Measurements from ENCODE around the gene ATP11B. TPM values are rescaled to one million over a fixed set of nuclear protein-coding genes. Genes with fewer than 3 reads are reported as not detected.

The ATP11B gene
- total RNA-seq, 1 donor from 2014 or later = 42.8 TPM

- Histone ChIP-seq H3K4me2 (ENCODE audit: low read length) (no peak overlapping the region), H4K20me1 (ENCODE audit: insufficient read depth, low read length) (no peaks in the 10 kb centered on the region), H3K27me3 (ENCODE audit: insufficient read depth, low read length) (no peaks in the 10 kb centered on the region), H3K27ac (ENCODE audit: low read depth, low read length) (no peak overlapping the region), H3K4me3 (ENCODE audit: insufficient read depth, low read depth, low read length) (no peak overlapping the region), H2AFZ (ENCODE audit: low read depth, low read length) (no peak overlapping the region), H3K4me1 (ENCODE audit: insufficient read depth, low read length) (no peaks in the 10 kb centered on the region), H3K9me3 (ENCODE audit: insufficient read depth, low read depth, low read length) (no peaks in the 10 kb centered on the region), H3K9ac (ENCODE audit: low read length) (no peak overlapping the region), H3K79me2 (ENCODE audit: insufficient read depth, low read length) (no peaks in the 10 kb centered on the region), H3K36me3 (ENCODE audit: insufficient read depth, low read length) (no peaks in the 10 kb centered on the region)
- Mint-ChIP-seq H3K4me1 (ENCODE audit: low read depth, unreplicated experiment) (peaks cover 9% of the 10 kb centered on the region), H3K27me3 (ENCODE audit: low read depth, unreplicated experiment) (no peaks in the 10 kb centered on the region), H3K4me3 (ENCODE audit: unreplicated experiment) (no peak overlapping the region), H3K27ac (ENCODE audit: unreplicated experiment) (no peak overlapping the region), H3K9me3 (ENCODE audit: unreplicated experiment) (no peaks in the 10 kb centered on the region), H3K36me3 (ENCODE audit: low read depth, unreplicated experiment) (peaks cover 1% of the 10 kb centered on the region)
- TF ChIP-seq EZH2 (IDR thresholded peaks at IDR 0.05; ENCODE audit: insufficient read depth, low read length) (no peak), CTCF (IDR thresholded peaks at IDR 0.05; ENCODE audit: insufficient read depth, low read depth, low read length) (no peak)
- FAIRE-seq (no peak), DNase-seq (ENCODE audit: low read depth) (no peak)
Observed at GRCh38 chr3:182914341-182914740, 121.0 kb downstream of the ATP11B start.

- H3K36me3 Mint-ChIP-seq (ENCODE audit: low read depth, unreplicated experiment) = no peaks in the 10 kb centered on the region
- H3K4me3 Mint-ChIP-seq (ENCODE audit: unreplicated experiment) = no peak overlapping the region
- no peaks in the 10 kb centered on the region for H3K9me3 Mint-ChIP-seq (ENCODE audit: unreplicated experiment)
- Histone ChIP-seq H3K4me2 (ENCODE audit: low read length) (no peak overlapping the region), H3K27me3 (ENCODE audit: insufficient read depth, low read length) (no peaks in the 10 kb centered on the region), H3K27ac (ENCODE audit: low read depth, low read length) (no peak overlapping the region), H3K36me3 (ENCODE audit: insufficient read depth, low read length) (no peaks in the 10 kb centered on the region), H4K20me1 (ENCODE audit: insufficient read depth, low read length) (no peaks in the 10 kb centered on the region), H3K4me3 (ENCODE audit: insufficient read depth, low read depth, low read length) (no peak overlapping the region), H3K79me2 (ENCODE audit: insufficient read depth, low read length) (no peaks in the 10 kb centered on the region), H3K9me3 (ENCODE audit: insufficient read depth, low read depth, low read length) (no peaks in the 10 kb centered on the region), H2AFZ (ENCODE audit: low read depth, low read length) (no peak overlapping the region), H3K9ac (ENCODE audit: low read length) (no peak overlapping the region), H3K4me1 (ENCODE audit: insufficient read depth, low read length) (no peaks in the 10 kb centered on the region)
- no peak overlapping the region for H3K27ac Mint-ChIP-seq (ENCODE audit: unreplicated experiment)
- no peak for FAIRE-seq
- no peak for DNase-seq (ENCODE audit: low read depth)
- H3K27me3 Mint-ChIP-seq (ENCODE audit: low read depth, unreplicated experiment) = no peaks in the 10 kb centered on the region
- no peak for TF ChIP-seq EZH2 (IDR thresholded peaks at IDR 0.05; ENCODE audit: insufficient read depth, low read length)
- no peak for TF ChIP-seq CTCF (IDR thresholded peaks at IDR 0.05; ENCODE audit: insufficient read depth, low read depth, low read length)
- H3K4me1 Mint-ChIP-seq (ENCODE audit: low read depth, unreplicated experiment) = peaks cover 17% of the 10 kb centered on the region
Observed at GRCh38 chr3:182917134-182917533, 123.8 kb downstream of the ATP11B start.

DNA sequence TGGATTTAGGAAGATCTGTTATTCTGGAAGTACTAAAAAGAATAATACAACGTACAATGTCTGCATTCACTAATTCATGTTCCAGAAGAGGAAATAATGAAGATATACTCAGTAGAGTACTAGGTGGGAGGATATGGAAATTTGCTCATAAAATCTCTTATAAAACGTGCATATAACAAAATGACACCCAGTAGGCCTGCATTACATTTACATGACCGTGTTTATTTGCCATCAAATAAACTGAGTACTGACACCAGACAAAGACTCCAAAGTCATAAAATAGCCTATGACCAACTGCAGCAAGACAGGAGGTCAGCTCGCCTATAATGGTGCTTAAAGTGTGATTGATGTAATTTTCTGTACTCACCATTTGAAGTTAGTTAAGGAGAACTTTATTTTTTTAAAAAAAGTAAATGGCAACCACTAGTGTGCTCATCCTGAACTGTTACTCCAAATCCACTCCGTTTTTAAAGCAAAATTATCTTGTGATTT lies 126.6 kb downstream of the ATP11B start:
- Mint-ChIP-seq H3K27me3 (ENCODE audit: low read depth, unreplicated experiment) (no peaks in the 10 kb centered on the region), H3K27ac (ENCODE audit: unreplicated experiment) (no peak overlapping the region), H3K36me3 (ENCODE audit: low read depth, unreplicated experiment) (peaks cover 2% of the 10 kb centered on the region), H3K4me3 (ENCODE audit: unreplicated experiment) (no peak overlapping the region), H3K9me3 (ENCODE audit: unreplicated experiment) (no peaks in the 10 kb centered on the region), H3K4me1 (ENCODE audit: low read depth, unreplicated experiment) (peaks cover 15% of the 10 kb centered on the region)
- Histone ChIP-seq H2AFZ (ENCODE audit: low read depth, low read length) (no peak overlapping the region), H3K4me2 (ENCODE audit: low read length) (no peak overlapping the region), H3K9me3 (ENCODE audit: insufficient read depth, low read depth, low read length) (no peaks in the 10 kb centered on the region), H3K27ac (ENCODE audit: low read depth, low read length) (no peak overlapping the region), H3K27me3 (ENCODE audit: insufficient read depth, low read length) (no peaks in the 10 kb centered on the region), H3K9ac (ENCODE audit: low read length) (no peak overlapping the region), H3K79me2 (ENCODE audit: insufficient read depth, low read length) (no peaks in the 10 kb centered on the region), H4K20me1 (ENCODE audit: insufficient read depth, low read length) (no peaks in the 10 kb centered on the region), H3K4me3 (ENCODE audit: insufficient read depth, low read depth, low read length) (no peak overlapping the region), H3K4me1 (ENCODE audit: insufficient read depth, low read length) (no peaks in the 10 kb centered on the region), H3K36me3 (ENCODE audit: insufficient read depth, low read length) (no peaks in the 10 kb centered on the region)
- FAIRE-seq (no peak), DNase-seq (ENCODE audit: low read depth) (no peak)
- no peak for TF ChIP-seq CTCF (IDR thresholded peaks at IDR 0.05; ENCODE audit: insufficient read depth, low read depth, low read length)
- TF ChIP-seq EZH2 (IDR thresholded peaks at IDR 0.05; ENCODE audit: insufficient read depth, low read length) = no peak
